K562 (cell line): Measurements from ENCODE around the gene HECW1. TPM values are rescaled to one million over a fixed set of nuclear protein-coding genes. Genes with fewer than 3 reads are reported as not detected.
A peak's percentile ranks its signal among the peaks of the same experiment; 100 is the strongest.

Experiments used
- ATF7 ChIP-seq: fragments of 450-650 bp; IDR thresholded peaks from 2 replicates; pipeline ENCODE4 v1.7.1; 2014; ENCODE audit warnings: mild to moderate bottlenecking, moderate library complexity
- CBFA2T3 ChIP-seq: fragments of 450-650 bp; IDR thresholded peaks from 2 replicates; pipeline ENCODE4 v1.6.1; 2017
- FOXJ2 ChIP-seq: fragments of 200-800 bp; sonication (Bioruptor generic); IDR thresholded peaks from 2 replicates; pipeline ENCODE4 v1.6.1; 2016; ENCODE audit warnings: missing genetic modification characterization, missing compliant biosample characterization
- FOXK2 ChIP-seq, 2 experiments: fragments of 450-650 bp; IDR thresholded peaks in 1 of 2; conservative IDR thresholded peaks in 1 of 2; 2 replicates each; pipeline ENCODE4 v1.6.1; 2016; ENCODE audit warnings: low read depth in 2 of 2, mild to moderate bottlenecking in 1 of 2
- HEY1 ChIP-seq: fragments of 250-450 bp; sonication (Bioruptor Pico); IDR thresholded peaks from 2 replicates; pipeline ENCODE4 v1.5.0; 2020; ENCODE audit warnings: mild to moderate bottlenecking, moderate library complexity, borderline replicate concordance
- KDM1A ChIP-seq, 2 experiments: fragments of 450-650 bp; IDR thresholded peaks; 2 replicates each; pipeline ENCODE4 v1.6.1; 2016; ENCODE audit warnings: mild to moderate bottlenecking in 2 of 2
- LEF1 ChIP-seq: fragments of 450-650 bp; IDR thresholded peaks from 2 replicates; pipeline ENCODE4 v1.6.1; 2016; ENCODE audit warnings: mild to moderate bottlenecking
- MIER1 ChIP-seq: fragments of 450-650 bp; IDR thresholded peaks from 2 replicates; pipeline ENCODE4 v1.6.1; 2016; ENCODE audit warnings: antibody characterized with exemption, mild to moderate bottlenecking, low read depth
- RAD21 ChIP-seq, 2 experiments: fragments of 250-450 bp in 1 of 2; fragments of 450-650 bp in 1 of 2; sonication (Bioruptor Pico) in 1 of 2; formaldehyde crosslinking in 1 of 2; IDR thresholded peaks in 1 of 2; conservative IDR thresholded peaks in 1 of 2; 2 replicates each; pipeline versions ENCODE4 v1.4.0 to v1.8.0; 2020 to 2022; ENCODE audit warnings: mild to moderate bottlenecking in 2 of 2, moderate library complexity in 1 of 2
- RNF2 ChIP-seq: sonication (generic); IDR thresholded peaks from 2 replicates; pipeline ENCODE4 v1.6.1; 2016
- SMARCE1 ChIP-seq: fragments of 450-650 bp; IDR thresholded peaks from 2 replicates; pipeline ENCODE4 v1.7.1; 2016; ENCODE audit warnings: mild to moderate bottlenecking
- TBL1XR1 ChIP-seq, 2 experiments: IDR thresholded peaks; 2 replicates each; pipeline ENCODE4 v1.6.1; 2012; ENCODE audit warnings: improper control_type of control experiment in 2 of 2, low read length in 2 of 2, mild to moderate bottlenecking in 1 of 2
- ZNF253 ChIP-seq: fragments of 250-450 bp; sonication (Bioruptor Pico); conservative IDR thresholded peaks from 2 replicates; pipeline ENCODE4 v1.6.1; 2021; ENCODE audit warnings: mild to moderate bottlenecking
- ZNF445 ChIP-seq: fragments of 250-450 bp; sonication (Bioruptor Pico); IDR thresholded peaks from 2 replicates; pipeline ENCODE4 v1.4.0; 2020; ENCODE audit warnings: low read depth, mild to moderate bottlenecking, moderate library complexity
- ZNF583 ChIP-seq: fragments of 250-450 bp; sonication (Bioruptor Pico); IDR thresholded peaks from 2 replicates; pipeline ENCODE4 v1.4.0; 2020
- polyA plus RNA-seq, 8 experiments: library from polyadenylated mRNA; depleted of rRNA in 4 of 8; stranded (reverse) in 5 of 8; unstranded in 3 of 8; fragments of >200 nt; fragmentation: Nextera tagmentation in 2 of 8; fragmentation: Illumina TruSeq in 1 of 8; extraction: Ambion mirVana in 2 of 8; extraction: Trizol in 1 of 8; gene quantifications; 2 replicates each; pipeline versions ENCODE4 v1.2.1 to v1.2.3, GENCODE V29; 2011 to 2014; ENCODE audit warnings: inconsistent platforms in 1 of 8, missing spikeins in 1 of 8
- total RNA-seq, 7 experiments: library from RNA; depleted of rRNA in 6 of 7; stranded (reverse); fragments of >200 nt in 6 of 7; fragmentation: Illumina TruSeq in 2 of 7; extraction: Trizol in 2 of 7; gene quantifications; 2 replicates each; pipeline versions ENCODE4 v1.2.1 to v1.2.3, GENCODE V29; 2011 to 2021; ENCODE audit warnings: low replicate concordance in 1 of 7
- TF ChIP-seq, protein P1 (sequence below): fragments of 250-450 bp; sonication (Bioruptor Pico); IDR thresholded peaks from 2 replicates; pipeline ENCODE4 v1.5.0; 2021; ENCODE audit warnings: mild to moderate bottlenecking, borderline replicate concordance
- TF ChIP-seq, protein P2 (sequence below): IDR thresholded peaks from 3 replicates; pipeline ENCODE4 v1.6.1; 2011; ENCODE audit warnings: borderline replicate concordance, mild to moderate bottlenecking; ENCODE audit not compliant: insufficient read length, insufficient read depth
- TF ChIP-seq, protein P3 (sequence below): fragments of 200-800 bp; sonication (Bioruptor generic); IDR thresholded peaks from 2 replicates; pipeline ENCODE4 v1.6.1; 2017; ENCODE audit warnings: missing genetic modification characterization, missing compliant biosample characterization

The HECW1 gene
- total and polyA plus RNA-seq, 9 of the 15 experiments (the other 6 are each of a cell fraction or from before 2014, with no cell fraction given): 0.07 to 0.31 (median 0.13) TPM; not detected in 4

DNA sequence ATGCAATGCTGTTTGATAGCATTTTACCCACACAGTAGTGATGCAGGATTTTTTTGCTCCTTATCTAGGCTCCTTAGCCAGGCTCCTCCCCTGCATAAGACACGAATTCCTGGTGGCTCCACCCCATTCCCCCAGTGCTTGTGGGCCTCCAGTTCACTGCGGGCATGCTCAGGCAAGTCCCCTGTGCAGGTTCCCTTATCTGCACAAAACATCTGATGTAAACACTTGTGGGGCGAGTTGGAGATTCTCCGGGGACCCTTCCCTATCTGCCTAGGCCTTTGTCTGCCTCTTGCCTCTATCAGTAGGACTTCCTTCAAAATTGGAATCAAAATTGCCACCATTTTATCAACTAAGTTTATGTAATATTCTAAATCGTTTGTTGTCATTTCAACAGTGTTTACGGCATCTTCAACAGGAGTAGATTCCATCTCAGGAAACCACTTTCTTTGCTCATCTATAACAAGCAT, 465.1 kb downstream of the HECW1 start (continued):
- TF ChIP-seq TBL1XR1 (IDR thresholded peaks at IDR 0.05; ENCODE audit: low read length in 2 of 2): 0 out of 4 replicates have a peak, but pooled peaks of 1 of the 2 experiments have one; percentile 32
- TF ChIP-seq, protein P1, sequence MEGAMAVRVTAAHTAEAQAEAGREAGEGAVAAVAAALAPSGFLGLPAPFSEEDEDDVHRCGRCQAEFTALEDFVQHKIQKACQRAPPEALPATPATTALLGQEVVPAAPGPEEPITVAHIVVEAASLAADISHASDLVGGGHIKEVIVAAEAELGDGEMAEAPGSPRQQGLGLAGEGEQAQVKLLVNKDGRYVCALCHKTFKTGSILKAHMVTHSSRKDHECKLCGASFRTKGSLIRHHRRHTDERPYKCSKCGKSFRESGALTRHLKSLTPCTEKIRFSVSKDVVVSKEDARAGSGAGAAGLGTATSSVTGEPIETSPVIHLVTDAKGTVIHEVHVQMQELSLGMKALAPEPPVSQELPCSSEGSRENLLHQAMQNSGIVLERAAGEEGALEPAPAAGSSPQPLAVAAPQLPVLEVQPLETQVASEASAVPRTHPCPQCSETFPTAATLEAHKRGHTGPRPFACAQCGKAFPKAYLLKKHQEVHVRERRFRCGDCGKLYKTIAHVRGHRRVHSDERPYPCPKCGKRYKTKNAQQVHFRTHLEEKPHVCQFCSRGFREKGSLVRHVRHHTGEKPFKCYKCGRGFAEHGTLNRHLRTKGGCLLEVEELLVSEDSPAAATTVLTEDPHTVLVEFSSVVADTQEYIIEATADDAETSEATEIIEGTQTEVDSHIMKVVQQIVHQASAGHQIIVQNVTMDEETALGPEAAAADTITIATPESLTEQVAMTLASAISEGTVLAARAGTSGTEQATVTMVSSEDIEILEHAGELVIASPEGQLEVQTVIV: no peak
- no peak for TF ChIP-seq HEY1 (CRISPR knock-in tag)
- no peak for TF ChIP-seq ZNF445
- TF ChIP-seq ZNF583: 0 out of 2 replicates have a peak, but pooled peaks have one; percentile 30
- no peak for TF ChIP-seq ZNF253 (CRISPR knock-in tag)
- TF ChIP-seq, protein P2, sequence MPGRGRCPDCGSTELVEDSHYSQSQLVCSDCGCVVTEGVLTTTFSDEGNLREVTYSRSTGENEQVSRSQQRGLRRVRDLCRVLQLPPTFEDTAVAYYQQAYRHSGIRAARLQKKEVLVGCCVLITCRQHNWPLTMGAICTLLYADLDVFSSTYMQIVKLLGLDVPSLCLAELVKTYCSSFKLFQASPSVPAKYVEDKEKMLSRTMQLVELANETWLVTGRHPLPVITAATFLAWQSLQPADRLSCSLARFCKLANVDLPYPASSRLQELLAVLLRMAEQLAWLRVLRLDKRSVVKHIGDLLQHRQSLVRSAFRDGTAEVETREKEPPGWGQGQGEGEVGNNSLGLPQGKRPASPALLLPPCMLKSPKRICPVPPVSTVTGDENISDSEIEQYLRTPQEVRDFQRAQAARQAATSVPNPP: no peak
- peak; percentile 72; the same call in 1 of the 2 replicates for TF ChIP-seq LEF1
- TF ChIP-seq FOXK2 (conservative IDR thresholded peaks at IDR 0.05 in 1 of 2, IDR thresholded peaks at IDR 0.05 in 1 of 2; ENCODE audit: low read depth in 2 of 2): peak; percentile 73 to 80
- TF ChIP-seq CBFA2T3: peak; percentile 85
- TF ChIP-seq RAD21 (CRISPR knock-in tag; conservative IDR thresholded peaks at IDR 0.05 in 1 of 2, IDR thresholded peaks at IDR 0.05 in 1 of 2): 0 out of 4 replicates have a peak, but pooled peaks of 1 of the 2 experiments have one; percentile 6
- no peak for TF ChIP-seq MIER1
- TF ChIP-seq SMARCE1: peak; percentile 92
- peak; percentile 88 for TF ChIP-seq FOXJ2
- no peak for TF ChIP-seq RNF2
- TF ChIP-seq ATF7: peak; percentile 77
- TF ChIP-seq KDM1A (IDR thresholded peaks at IDR 0.05): peak; percentile 26 to 35; a peak in 1 of 4 replicates
- TF ChIP-seq, protein P3, sequence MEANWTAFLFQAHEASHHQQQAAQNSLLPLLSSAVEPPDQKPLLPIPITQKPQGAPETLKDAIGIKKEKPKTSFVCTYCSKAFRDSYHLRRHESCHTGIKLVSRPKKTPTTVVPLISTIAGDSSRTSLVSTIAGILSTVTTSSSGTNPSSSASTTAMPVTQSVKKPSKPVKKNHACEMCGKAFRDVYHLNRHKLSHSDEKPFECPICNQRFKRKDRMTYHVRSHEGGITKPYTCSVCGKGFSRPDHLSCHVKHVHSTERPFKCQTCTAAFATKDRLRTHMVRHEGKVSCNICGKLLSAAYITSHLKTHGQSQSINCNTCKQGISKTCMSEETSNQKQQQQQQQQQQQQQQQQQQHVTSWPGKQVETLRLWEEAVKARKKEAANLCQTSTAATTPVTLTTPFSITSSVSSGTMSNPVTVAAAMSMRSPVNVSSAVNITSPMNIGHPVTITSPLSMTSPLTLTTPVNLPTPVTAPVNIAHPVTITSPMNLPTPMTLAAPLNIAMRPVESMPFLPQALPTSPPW: peak; percentile 30; the same call in 1 of the 2 replicates
- TF ChIP-seq, all 486 proteins: peak for 73
